ENCODE measurements around the gene TICAM1. TPM values are rescaled to one million over a fixed set of nuclear protein-coding genes. Genes with fewer than 3 reads are reported as not detected.
A peak's percentile ranks its signal among the peaks of the same experiment; 100 is the strongest.
"Not testable (repeated sequence)": the region's sequence is repeated elsewhere in the genome, so short reads cannot be mapped to it uniquely, and the experiment has no call there.

The TICAM1 gene
- total and polyA plus RNA-seq, 2 experiments from 2014 or later, result 0.32 to 0.38 TPM

DNA sequence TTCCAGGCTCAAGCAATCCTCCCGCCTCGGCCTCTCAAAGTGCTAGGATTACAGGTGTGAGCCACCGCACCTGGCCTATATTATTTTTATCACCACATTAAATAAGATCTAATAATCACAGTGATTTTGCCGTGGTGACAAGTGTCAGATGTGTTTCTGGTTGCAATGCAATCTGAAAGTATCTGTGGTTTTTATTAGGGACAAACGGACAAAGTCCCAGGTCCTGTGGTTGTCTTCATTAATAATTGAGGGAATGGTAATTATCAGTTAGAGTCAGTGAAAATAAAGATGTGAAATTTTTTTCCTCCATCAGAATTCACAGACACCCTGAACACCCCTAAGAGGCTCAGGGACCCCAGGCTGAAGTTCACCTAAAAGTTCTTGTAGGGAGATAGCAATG is 1.3 kb upstream of the TICAM1 start:
- Histone ChIP-seq H3K27ac (ENCODE audit: low read depth) (no peak overlapping the region), H3K4me1 (ENCODE audit: insufficient read depth) (no peaks in the 10 kb centered on the region), H3K4me2 (no peak overlapping the region), H2AFZ (no peak overlapping the region), H3F3A (replicated peaks; ENCODE audit: low read depth) (no peaks in the 10 kb centered on the region; the same call in 1 of the 2 replicates), H3K79me2 (replicated peaks; ENCODE audit: insufficient read depth) (no peaks in the 10 kb centered on the region), H3K27me3 (ENCODE audit: insufficient read depth) (peaks cover 27% of the 10 kb centered on the region), H3K4me3 (no peak overlapping the region), H3K9me2 (ENCODE audit: insufficient read depth) (no peaks in the 10 kb centered on the region), H3K36me3 (ENCODE audit: insufficient read depth) (no peaks in the 10 kb centered on the region), H4K20me1 (replicated peaks; ENCODE audit: insufficient read depth) (no peaks in the 10 kb centered on the region; the same call in 1 of the 2 replicates)
- 0 out of 3 replicates have a peak overlapping the region, but pooled peaks have one; percentile 34 for H3K4me3 Mint-ChIP-seq
- DNase-seq (ENCODE audit: low spot score), result no peak
- peaks cover 18% of the 10 kb centered on the region for H3K27me3 Mint-ChIP-seq (ENCODE audit: insufficient read depth, low read depth, poor library complexity)
- H3K27ac Mint-ChIP-seq, result no peak overlapping the region
- no peaks in the 10 kb centered on the region for H3K4me1 Mint-ChIP-seq
- ATAC-seq, result no peak
- no peaks in the 10 kb centered on the region for H3K9me3 Mint-ChIP-seq
- H3K36me3 Mint-ChIP-seq (ENCODE audit: low read depth), result peaks cover 6% of the 10 kb centered on the region; the same call in 2 of the 3 replicates
- no peak for TF ChIP-seq EZH2phosphoT487 (IDR thresholded peaks at IDR 0.05; ENCODE audit: unreplicated experiment)

DNA sequence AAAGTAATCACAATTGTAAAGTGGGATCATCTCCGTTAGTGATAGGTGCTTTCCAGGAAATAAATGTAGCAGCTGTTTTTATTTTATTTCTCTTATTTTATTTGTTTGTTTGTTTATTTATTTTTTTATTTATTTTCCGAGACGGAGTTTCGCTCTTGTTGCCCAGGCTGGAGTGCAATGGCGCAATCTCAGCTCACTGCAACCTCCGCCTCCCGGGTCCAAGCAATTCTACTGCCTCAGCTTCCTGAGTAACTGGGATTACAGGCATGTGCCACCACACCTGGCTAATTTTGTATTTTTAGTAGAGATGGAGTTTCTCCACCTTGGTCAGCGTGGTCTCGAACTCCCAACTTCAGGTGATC is 448 bp upstream of the TICAM1 start:
- H3F3A ChIP-seq (replicated peaks; ENCODE audit: low read depth); H3K36me3 Mint-ChIP-seq (ENCODE audit: low read depth); ATAC-seq; H4K20me1 ChIP-seq (replicated peaks; ENCODE audit: insufficient read depth); H3K4me1 Mint-ChIP-seq; H3K27ac Mint-ChIP-seq; H3K9me2 ChIP-seq (ENCODE audit: insufficient read depth); H3K27ac ChIP-seq (ENCODE audit: low read depth); H3K79me2 ChIP-seq (replicated peaks; ENCODE audit: insufficient read depth); H3K9me3 Mint-ChIP-seq; DNase-seq (ENCODE audit: low spot score); H3K4me1 ChIP-seq (ENCODE audit: insufficient read depth); H3K36me3 ChIP-seq (ENCODE audit: insufficient read depth): not testable (repeated sequence)
- Histone ChIP-seq H2AFZ (peak overlapping the region; percentile 98), H3K4me3 (peak overlapping the region; percentile 71), H3K27me3 (ENCODE audit: insufficient read depth) (peaks cover 27% of the 10 kb centered on the region), H3K4me2 (peak overlapping the region; percentile 87)
- Mint-ChIP-seq H3K27me3 (ENCODE audit: insufficient read depth, low read depth, poor library complexity) (peaks cover 18% of the 10 kb centered on the region), H3K4me3 (peak overlapping the region; percentile 69)

DNA sequence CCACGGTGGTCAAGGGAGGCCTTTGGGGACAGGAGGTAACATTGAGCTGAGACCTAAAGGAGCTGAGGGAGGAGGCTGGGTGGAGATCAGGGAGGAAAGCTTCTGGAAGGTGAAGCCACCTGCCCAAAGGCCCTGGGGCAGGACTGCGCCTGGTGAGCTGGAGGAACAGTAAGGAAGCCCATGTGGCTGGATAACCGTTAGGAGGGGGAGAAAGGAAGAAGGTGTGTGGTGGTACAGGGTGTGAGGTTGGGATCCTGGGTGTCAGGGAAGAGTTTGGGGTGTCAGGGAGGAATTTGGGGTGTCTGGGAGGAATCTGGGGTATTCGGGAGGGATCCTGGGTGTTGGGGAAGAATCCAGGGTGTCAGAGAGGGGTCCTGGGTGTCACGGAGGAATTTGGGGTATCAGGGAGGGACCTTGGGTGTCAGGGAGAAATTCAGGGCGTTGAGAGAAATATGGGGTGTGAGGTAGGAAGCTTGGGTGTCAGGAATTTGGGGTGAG is 695 bp downstream of the TICAM1 start:
- Histone ChIP-seq H3K27ac (ENCODE audit: low read depth) (no peak overlapping the region), H4K20me1 (replicated peaks; ENCODE audit: insufficient read depth) (no peaks in the 10 kb centered on the region; the same call in 1 of the 2 replicates), H3K36me3 (ENCODE audit: insufficient read depth) (no peaks in the 10 kb centered on the region), H3K79me2 (replicated peaks; ENCODE audit: insufficient read depth) (no peaks in the 10 kb centered on the region), H3K4me2 (peak overlapping the region; percentile 87), H3K9me2 (ENCODE audit: insufficient read depth) (no peaks in the 10 kb centered on the region), H3K27me3 (ENCODE audit: insufficient read depth) (peaks cover 27% of the 10 kb centered on the region), H3K4me3 (peak overlapping the region; percentile 71; the same call in 1 of the 2 replicates), H3K4me1 (ENCODE audit: insufficient read depth) (no peaks in the 10 kb centered on the region), H3F3A (replicated peaks; ENCODE audit: low read depth) (no peaks in the 10 kb centered on the region; the same call in 1 of the 2 replicates), H2AFZ (peak overlapping the region; percentile 98; the same call in 1 of the 2 replicates)
- Mint-ChIP-seq H3K9me3 (no peaks in the 10 kb centered on the region), H3K4me3 (peak overlapping the region; percentile 69), H3K36me3 (ENCODE audit: low read depth) (no peaks in the 10 kb centered on the region), H3K27me3 (ENCODE audit: insufficient read depth, low read depth, poor library complexity) (peaks cover 16% of the 10 kb centered on the region), H3K27ac (no peak overlapping the region), H3K4me1 (no peaks in the 10 kb centered on the region)
- DNase-seq (ENCODE audit: low spot score) (no peak), ATAC-seq (no peak)
- no peak for TF ChIP-seq CREB1 (CRISPR knock-in tag; IDR thresholded peaks at IDR 0.05; ENCODE audit: low read depth)

DNA sequence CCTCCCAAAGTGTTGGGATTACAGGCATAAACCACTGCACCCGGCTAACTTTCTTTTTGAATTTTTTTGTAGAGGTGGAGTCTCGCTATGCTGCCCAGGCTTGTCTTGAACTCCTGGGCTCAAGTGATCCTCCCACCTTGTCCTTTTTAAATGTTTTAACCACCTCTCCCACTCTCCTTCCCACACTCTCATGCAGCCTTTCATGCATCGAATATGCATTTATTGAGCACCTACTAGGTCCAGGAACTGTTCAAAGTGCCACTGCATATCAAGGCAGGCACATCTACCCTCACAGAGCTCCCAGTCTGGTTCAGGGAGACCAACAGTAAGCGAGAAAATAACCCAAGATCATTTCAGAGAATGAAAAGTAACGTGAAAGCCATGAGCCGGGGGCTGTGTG is 1.2 kb downstream of the TICAM1 start:
- peak overlapping the region; percentile 69 for H3K4me3 Mint-ChIP-seq
- H3K4me1 Mint-ChIP-seq, result no peaks in the 10 kb centered on the region
- DNase-seq (ENCODE audit: low spot score), result no peak
- H3K36me3 ChIP-seq (ENCODE audit: insufficient read depth), result no peaks in the 10 kb centered on the region
- no peak overlapping the region; the same call in 1 of the 2 replicates for H2AFZ ChIP-seq
- H3K27ac Mint-ChIP-seq, result no peak overlapping the region
- no peak for ATAC-seq
- no peaks in the 10 kb centered on the region; the same call in 1 of the 2 replicates for H3F3A ChIP-seq (replicated peaks; ENCODE audit: low read depth)
- no peaks in the 10 kb centered on the region for H3K4me1 ChIP-seq (ENCODE audit: insufficient read depth)
- no peaks in the 10 kb centered on the region for H3K9me3 Mint-ChIP-seq
- no peaks in the 10 kb centered on the region for H3K79me2 ChIP-seq (replicated peaks; ENCODE audit: insufficient read depth)
- H3K36me3 Mint-ChIP-seq (ENCODE audit: low read depth), result no peaks in the 10 kb centered on the region
- no peak overlapping the region for H3K4me3 ChIP-seq
- H3K27ac ChIP-seq (ENCODE audit: low read depth), result no peak overlapping the region
- H3K9me2 ChIP-seq (ENCODE audit: insufficient read depth), result no peaks in the 10 kb centered on the region
- no peaks in the 10 kb centered on the region; the same call in 1 of the 2 replicates for H4K20me1 ChIP-seq (replicated peaks; ENCODE audit: insufficient read depth)
- peaks cover 27% of the 10 kb centered on the region for H3K27me3 ChIP-seq (ENCODE audit: insufficient read depth)
- no peak overlapping the region for H3K4me2 ChIP-seq
- peaks cover 16% of the 10 kb centered on the region for H3K27me3 Mint-ChIP-seq (ENCODE audit: insufficient read depth, low read depth, poor library complexity)
- TF ChIP-seq, protein P1, sequence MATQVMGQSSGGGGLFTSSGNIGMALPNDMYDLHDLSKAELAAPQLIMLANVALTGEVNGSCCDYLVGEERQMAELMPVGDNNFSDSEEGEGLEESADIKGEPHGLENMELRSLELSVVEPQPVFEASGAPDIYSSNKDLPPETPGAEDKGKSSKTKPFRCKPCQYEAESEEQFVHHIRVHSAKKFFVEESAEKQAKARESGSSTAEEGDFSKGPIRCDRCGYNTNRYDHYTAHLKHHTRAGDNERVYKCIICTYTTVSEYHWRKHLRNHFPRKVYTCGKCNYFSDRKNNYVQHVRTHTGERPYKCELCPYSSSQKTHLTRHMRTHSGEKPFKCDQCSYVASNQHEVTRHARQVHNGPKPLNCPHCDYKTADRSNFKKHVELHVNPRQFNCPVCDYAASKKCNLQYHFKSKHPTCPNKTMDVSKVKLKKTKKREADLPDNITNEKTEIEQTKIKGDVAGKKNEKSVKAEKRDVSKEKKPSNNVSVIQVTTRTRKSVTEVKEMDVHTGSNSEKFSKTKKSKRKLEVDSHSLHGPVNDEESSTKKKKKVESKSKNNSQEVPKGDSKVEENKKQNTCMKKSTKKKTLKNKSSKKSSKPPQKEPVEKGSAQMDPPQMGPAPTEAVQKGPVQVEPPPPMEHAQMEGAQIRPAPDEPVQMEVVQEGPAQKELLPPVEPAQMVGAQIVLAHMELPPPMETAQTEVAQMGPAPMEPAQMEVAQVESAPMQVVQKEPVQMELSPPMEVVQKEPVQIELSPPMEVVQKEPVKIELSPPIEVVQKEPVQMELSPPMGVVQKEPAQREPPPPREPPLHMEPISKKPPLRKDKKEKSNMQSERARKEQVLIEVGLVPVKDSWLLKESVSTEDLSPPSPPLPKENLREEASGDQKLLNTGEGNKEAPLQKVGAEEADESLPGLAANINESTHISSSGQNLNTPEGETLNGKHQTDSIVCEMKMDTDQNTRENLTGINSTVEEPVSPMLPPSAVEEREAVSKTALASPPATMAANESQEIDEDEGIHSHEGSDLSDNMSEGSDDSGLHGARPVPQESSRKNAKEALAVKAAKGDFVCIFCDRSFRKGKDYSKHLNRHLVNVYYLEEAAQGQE (IDR thresholded peaks at IDR 0.05; ENCODE audit: unreplicated experiment), result no peak
- TF ChIP-seq STAT1 (IDR thresholded peaks at IDR 0.05; ENCODE audit: unreplicated experiment), result no peak
- TF ChIP-seq POLR2AphosphoS5 (IDR thresholded peaks at IDR 0.05; ENCODE audit: low read depth), result no peak
- no peak for TF ChIP-seq CREB1 (CRISPR knock-in tag; IDR thresholded peaks at IDR 0.05; ENCODE audit: low read depth)
- TF ChIP-seq, protein P2, sequence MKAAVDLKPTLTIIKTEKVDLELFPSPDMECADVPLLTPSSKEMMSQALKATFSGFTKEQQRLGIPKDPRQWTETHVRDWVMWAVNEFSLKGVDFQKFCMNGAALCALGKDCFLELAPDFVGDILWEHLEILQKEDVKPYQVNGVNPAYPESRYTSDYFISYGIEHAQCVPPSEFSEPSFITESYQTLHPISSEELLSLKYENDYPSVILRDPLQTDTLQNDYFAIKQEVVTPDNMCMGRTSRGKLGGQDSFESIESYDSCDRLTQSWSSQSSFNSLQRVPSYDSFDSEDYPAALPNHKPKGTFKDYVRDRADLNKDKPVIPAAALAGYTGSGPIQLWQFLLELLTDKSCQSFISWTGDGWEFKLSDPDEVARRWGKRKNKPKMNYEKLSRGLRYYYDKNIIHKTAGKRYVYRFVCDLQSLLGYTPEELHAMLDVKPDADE (IDR thresholded peaks at IDR 0.05), result no peak
- TF ChIP-seq ZNF114 (CRISPR knock-in tag; IDR thresholded peaks at IDR 0.05), result no peak
- no peak for TF ChIP-seq ZNF331 (CRISPR knock-in tag; IDR thresholded peaks at IDR 0.05; ENCODE audit: low read depth)

All from GM23338 (cell line).